ENCODE data around the gene GSTM5. TPM values are rescaled to one million over a fixed set of nuclear protein-coding genes. Genes with fewer than 3 reads are reported as not detected.

GSTM5 gene
- total and polyA plus RNA-seq, 2 of the 13 experiments (the other 11 are each of a cell fraction or from before 2014, with no cell fraction given): not detected

DNA sequence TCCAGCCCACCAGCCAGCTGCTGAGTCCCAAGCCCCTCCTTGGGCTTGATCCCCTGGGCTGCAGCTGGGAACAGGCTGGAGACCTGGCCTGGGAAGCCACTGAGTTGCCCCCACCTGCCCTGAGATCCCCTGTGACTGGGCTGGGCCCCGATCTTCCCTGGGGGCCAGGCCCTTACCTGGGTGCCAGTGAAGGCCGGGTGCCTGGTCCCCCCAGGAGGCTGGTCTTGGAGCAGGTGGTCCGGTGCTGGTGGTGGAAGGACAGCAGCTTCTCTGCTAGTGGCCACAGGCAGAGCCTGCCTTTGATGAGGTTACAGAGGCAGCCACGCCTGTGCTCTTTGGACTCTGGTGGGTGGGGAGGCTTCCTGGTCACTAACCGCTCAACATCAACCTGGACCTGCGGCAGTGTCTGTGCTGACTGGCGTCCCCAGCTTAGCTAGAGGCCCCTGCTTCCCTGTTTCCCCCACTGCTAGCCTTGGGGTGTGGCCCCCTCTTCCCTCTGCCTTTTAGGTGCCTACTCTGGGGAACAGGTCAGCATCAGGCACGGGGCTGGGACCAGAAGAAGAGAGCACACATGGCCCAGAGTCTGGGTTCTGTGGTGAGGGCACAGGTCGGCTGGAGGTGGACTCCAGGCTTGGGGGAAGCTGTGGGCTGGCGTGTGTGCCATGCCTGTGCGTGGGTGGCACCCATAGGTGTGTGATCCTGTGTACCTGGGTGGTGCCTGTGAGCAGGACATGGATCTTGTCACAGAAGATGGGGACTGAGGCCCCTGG is 51.8 kb downstream of the GSTM5 start, which contains the start of gene EPS8L3 (continued):
- TF ChIP-seq ZNF609 (CRISPR knock-in tag; IDR thresholded peaks at IDR 0.05; ENCODE audit: borderline replicate concordance) (peak; percentile 28; the same call in 1 of the 2 replicates), ZNF253 (CRISPR knock-in tag; IDR thresholded peaks at IDR 0.05; ENCODE audit: borderline replicate concordance) (no peak), MED13 (CRISPR knock-in tag; IDR thresholded peaks at IDR 0.05) (no peak), ATF3 (CRISPR knock-in tag; IDR thresholded peaks at IDR 0.05) (peak; percentile 12; the same call in 1 of the 2 replicates), HIVEP1 (CRISPR knock-in tag; IDR thresholded peaks at IDR 0.05) (no peak), SRSF9 (IDR thresholded peaks at IDR 0.05; ENCODE audit: borderline replicate concordance, insufficient read depth, low read depth, low read length, poor library complexity, severe bottlenecking) (no peak), FLYWCH1 (CRISPR knock-in tag; IDR thresholded peaks at IDR 0.05) (no peak), ZNF296 (CRISPR knock-in tag; conservative IDR thresholded peaks at IDR 0.05) (peak; percentile 39; the same call in 1 of the 2 replicates), HHEX (CRISPR knock-in tag; IDR thresholded peaks at IDR 0.05) (no peak), ZNF724P (CRISPR knock-in tag; IDR thresholded peaks at IDR 0.05; ENCODE audit: borderline replicate concordance) (peak; percentile 69; the same call in 1 of the 2 replicates), GMEB1 (CRISPR knock-in tag; IDR thresholded peaks at IDR 0.05; ENCODE audit: borderline replicate concordance) (peak; percentile 53; the same call in 1 of the 2 replicates)
- TF ChIP-seq, protein P1, sequence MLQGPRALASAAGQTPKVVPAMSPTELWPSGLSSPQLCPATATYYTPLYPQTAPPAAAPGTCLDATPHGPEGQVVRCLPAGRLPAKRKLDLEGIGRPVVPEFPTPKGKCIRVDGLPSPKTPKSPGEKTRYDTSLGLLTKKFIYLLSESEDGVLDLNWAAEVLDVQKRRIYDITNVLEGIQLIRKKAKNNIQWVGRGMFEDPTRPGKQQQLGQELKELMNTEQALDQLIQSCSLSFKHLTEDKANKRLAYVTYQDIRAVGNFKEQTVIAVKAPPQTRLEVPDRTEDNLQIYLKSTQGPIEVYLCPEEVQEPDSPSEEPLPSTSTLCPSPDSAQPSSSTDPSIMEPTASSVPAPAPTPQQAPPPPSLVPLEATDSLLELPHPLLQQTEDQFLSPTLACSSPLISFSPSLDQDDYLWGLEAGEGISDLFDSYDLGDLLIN (CRISPR knock-in tag; IDR thresholded peaks at IDR 0.05; ENCODE audit: borderline replicate concordance): no peak
- TF ChIP-seq, protein P2, sequence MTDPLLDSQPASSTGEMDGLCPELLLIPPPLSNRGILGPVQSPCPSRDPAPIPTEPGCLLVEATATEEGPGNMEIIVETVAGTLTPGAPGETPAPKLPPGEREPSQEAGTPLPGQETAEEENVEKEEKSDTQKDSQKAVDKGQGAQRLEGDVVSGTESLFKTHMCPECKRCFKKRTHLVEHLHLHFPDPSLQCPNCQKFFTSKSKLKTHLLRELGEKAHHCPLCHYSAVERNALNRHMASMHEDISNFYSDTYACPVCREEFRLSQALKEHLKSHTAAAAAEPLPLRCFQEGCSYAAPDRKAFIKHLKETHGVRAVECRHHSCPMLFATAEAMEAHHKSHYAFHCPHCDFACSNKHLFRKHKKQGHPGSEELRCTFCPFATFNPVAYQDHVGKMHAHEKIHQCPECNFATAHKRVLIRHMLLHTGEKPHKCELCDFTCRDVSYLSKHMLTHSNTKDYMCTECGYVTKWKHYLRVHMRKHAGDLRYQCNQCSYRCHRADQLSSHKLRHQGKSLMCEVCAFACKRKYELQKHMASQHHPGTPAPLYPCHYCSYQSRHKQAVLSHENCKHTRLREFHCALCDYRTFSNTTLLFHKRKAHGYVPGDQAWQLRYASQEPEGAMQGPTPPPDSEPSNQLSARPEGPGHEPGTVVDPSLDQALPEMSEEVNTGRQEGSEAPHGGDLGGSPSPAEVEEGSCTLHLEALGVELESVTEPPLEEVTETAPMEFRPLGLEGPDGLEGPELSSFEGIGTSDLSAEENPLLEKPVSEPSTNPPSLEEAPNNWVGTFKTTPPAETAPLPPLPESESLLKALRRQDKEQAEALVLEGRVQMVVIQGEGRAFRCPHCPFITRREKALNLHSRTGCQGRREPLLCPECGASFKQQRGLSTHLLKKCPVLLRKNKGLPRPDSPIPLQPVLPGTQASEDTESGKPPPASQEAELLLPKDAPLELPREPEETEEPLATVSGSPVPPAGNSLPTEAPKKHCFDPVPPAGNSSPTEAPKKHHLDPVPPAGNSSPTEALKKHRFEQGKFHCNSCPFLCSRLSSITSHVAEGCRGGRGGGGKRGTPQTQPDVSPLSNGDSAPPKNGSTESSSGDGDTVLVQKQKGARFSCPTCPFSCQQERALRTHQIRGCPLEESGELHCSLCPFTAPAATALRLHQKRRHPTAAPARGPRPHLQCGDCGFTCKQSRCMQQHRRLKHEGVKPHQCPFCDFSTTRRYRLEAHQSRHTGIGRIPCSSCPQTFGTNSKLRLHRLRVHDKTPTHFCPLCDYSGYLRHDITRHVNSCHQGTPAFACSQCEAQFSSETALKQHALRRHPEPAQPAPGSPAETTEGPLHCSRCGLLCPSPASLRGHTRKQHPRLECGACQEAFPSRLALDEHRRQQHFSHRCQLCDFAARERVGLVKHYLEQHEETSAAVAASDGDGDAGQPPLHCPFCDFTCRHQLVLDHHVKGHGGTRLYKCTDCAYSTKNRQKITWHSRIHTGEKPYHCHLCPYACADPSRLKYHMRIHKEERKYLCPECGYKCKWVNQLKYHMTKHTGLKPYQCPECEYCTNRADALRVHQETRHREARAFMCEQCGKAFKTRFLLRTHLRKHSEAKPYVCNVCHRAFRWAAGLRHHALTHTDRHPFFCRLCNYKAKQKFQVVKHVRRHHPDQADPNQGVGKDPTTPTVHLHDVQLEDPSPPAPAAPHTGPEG (CRISPR knock-in tag; IDR thresholded peaks at IDR 0.05): 0 out of 2 replicates have a peak, but pooled peaks have one; percentile 32

Data from HepG2 (cell line).